Effector memory CD8-positive, alpha-beta T cell (primary cell): Measurements from ENCODE around the gene PTCRA.
"Not testable (repeated sequence)": the region's sequence is repeated elsewhere in the genome, so short reads cannot be mapped to it uniquely, and the experiment has no call there.

Experiments used
- ATAC-seq: fragments of 150-1000 bp; cut with Tn5 transposase; replicated peaks from 2 replicates; pipeline ENCODE4 v1.10.0; 2021; ENCODE audit warnings: mild to moderate bottlenecking, moderate library complexity
- DNase-seq, 3 experiments: peaks; one replicate each; pipeline ENCODE4 v3.0.0; 2021
- H3K27ac Mint-ChIP-seq, 2 donors: one replicate each; pipeline ENCODE4 v1.8.0; 2022; ENCODE audit warnings: mild to moderate bottlenecking in 2 of 2, mixed read lengths in 2 of 2, moderate library complexity in 2 of 2
- H3K27me3 Mint-ChIP-seq, 2 donors: one replicate each; pipeline ENCODE4 v1.8.0; 2022; ENCODE audit warnings: mixed read lengths in 2 of 2
- H3K36me3 Mint-ChIP-seq: one replicate; pipeline ENCODE4 v1.8.0; 2022; ENCODE audit warnings: mild to moderate bottlenecking, moderate library complexity, mixed read lengths; ENCODE audit not compliant: insufficient read depth
- H3K4me1 Mint-ChIP-seq, 2 donors: one replicate each; pipeline ENCODE4 v1.8.0; 2022; ENCODE audit warnings: low read depth in 2 of 2, mixed read lengths in 2 of 2
- H3K4me3 Mint-ChIP-seq, 2 donors: one replicate each; pipeline ENCODE4 v1.8.0; 2022; ENCODE audit warnings: mild to moderate bottlenecking in 2 of 2, mixed read lengths in 2 of 2, moderate library complexity in 2 of 2
- H3K9me3 Mint-ChIP-seq, 2 donors: one replicate each; pipeline ENCODE4 v1.8.0; 2022; ENCODE audit warnings: mixed read lengths in 2 of 2

PTCRA gene

GRCh38 chr6:42891199-42891722 lies 24.6 kb upstream of the PTCRA start:
- DNase-seq (no peak), ATAC-seq (no peak)
- no peaks in the 10 kb centered on the region for H3K9me3 Mint-ChIP-seq
- H3K4me1 Mint-ChIP-seq: peaks cover 5 to 8% of the 10 kb centered on the region in 2 donors
- H3K4me3 Mint-ChIP-seq: peak overlapping the region; percentile 90 to 92
- no peaks in the 10 kb centered on the region for H3K27me3 Mint-ChIP-seq
- H3K27ac Mint-ChIP-seq: peak overlapping the region; percentile 94 to 96
- H3K36me3 Mint-ChIP-seq: peaks cover 35% of the 10 kb centered on the region

GRCh38 chr6:42894041-42894828 lies 21.6 kb upstream of the PTCRA start:
- not testable (repeated sequence) for H3K27ac Mint-ChIP-seq, DNase-seq

GRCh38 chr6:42896178-42896719 lies 19.6 kb upstream of the PTCRA start:
- H3K4me1 Mint-ChIP-seq: peaks cover under 1 to 2% of the 10 kb centered on the region in 2 donors
- no peak overlapping the region for H3K4me3 Mint-ChIP-seq
- H3K27me3 Mint-ChIP-seq: no peaks in the 10 kb centered on the region
- no peak for ATAC-seq
- H3K36me3 Mint-ChIP-seq: no peaks in the 10 kb centered on the region
- no peak for DNase-seq
- H3K27ac Mint-ChIP-seq: no peak overlapping the region
- no peaks in the 10 kb centered on the region for H3K9me3 Mint-ChIP-seq

More at GRCh38 chr6:42894041-42894828, 21.6 kb upstream of the PTCRA start:
- H3K4me3 Mint-ChIP-seq, ATAC-seq, H3K4me1 Mint-ChIP-seq, H3K9me3 Mint-ChIP-seq, H3K27me3 Mint-ChIP-seq: not testable (repeated sequence)
- H3K36me3 Mint-ChIP-seq: peaks cover 14% of the 10 kb centered on the region

GRCh38 chr6:42898891-42899361 lies 16.9 kb upstream of the PTCRA start:
- no peak for ATAC-seq
- H3K27ac Mint-ChIP-seq: no peak overlapping the region

GRCh38 chr6:42899871-42900270 lies 16.0 kb upstream of the PTCRA start:
- DNase-seq (no peak), ATAC-seq (no peak)
- Mint-ChIP-seq H3K9me3 (no peaks in the 10 kb centered on the region), H3K27ac (no peak overlapping the region), H3K4me3 (no peak overlapping the region), H3K27me3 (no peaks in the 10 kb centered on the region), H3K36me3 (no peaks in the 10 kb centered on the region), H3K4me1 (peaks cover 6 to 8% of the 10 kb centered on the region in 2 donors)

More at GRCh38 chr6:42898891-42899361, 16.9 kb upstream of the PTCRA start:
- Mint-ChIP-seq H3K4me1 (peaks cover 6 to 8% of the 10 kb centered on the region in 2 donors), H3K27me3 (no peaks in the 10 kb centered on the region), H3K4me3 (no peak overlapping the region), H3K36me3 (no peaks in the 10 kb centered on the region), H3K9me3 (no peaks in the 10 kb centered on the region)
- peak; percentile 82 to 84 (median 83) for DNase-seq

- Mint-ChIP-seq H3K9me3 (no peaks in the 10 kb centered on the region), H3K27me3 (no peaks in the 10 kb centered on the region), H3K36me3 (no peaks in the 10 kb centered on the region), H3K4me1 (peaks cover 6 to 8% of the 10 kb centered on the region in 2 donors), H3K27ac (no peak overlapping the region), H3K4me3 (no peak overlapping the region)
- ATAC-seq (peak; percentile 99), DNase-seq (peak; percentile 69 to 79 (median 75))
These were observed 14.3 kb upstream of the PTCRA start for GRCh38 chr6:42901538-42901957.

- ATAC-seq, H3K4me1 Mint-ChIP-seq, DNase-seq, H3K4me3 Mint-ChIP-seq, H3K9me3 Mint-ChIP-seq, H3K27me3 Mint-ChIP-seq, H3K27ac Mint-ChIP-seq, H3K36me3 Mint-ChIP-seq: not testable (repeated sequence)
These were observed 13.2 kb upstream of the PTCRA start for GRCh38 chr6:42902429-42903263.

- ATAC-seq: no peak
- no peak overlapping the region for H3K4me3 Mint-ChIP-seq
These were observed 11.4 kb upstream of the PTCRA start for GRCh38 chr6:42904467-42904866.

GRCh38 chr6:42907336-42907735 lies 8.5 kb upstream of the PTCRA start:
- DNase-seq: no peak
- ATAC-seq: no peak
- peaks cover 6 to 11% of the 10 kb centered on the region in 2 donors for H3K27me3 Mint-ChIP-seq
- no peaks in the 10 kb centered on the region for H3K36me3 Mint-ChIP-seq
- H3K4me3 Mint-ChIP-seq: no peak overlapping the region
- no peaks in the 10 kb centered on the region for H3K9me3 Mint-ChIP-seq
- peaks cover 0 to 3% of the 10 kb centered on the region in 2 donors for H3K4me1 Mint-ChIP-seq
- no peak overlapping the region for H3K27ac Mint-ChIP-seq

More at GRCh38 chr6:42904467-42904866, 11.4 kb upstream of the PTCRA start:
- Mint-ChIP-seq H3K4me1 (peaks cover 6 to 8% of the 10 kb centered on the region in 2 donors), H3K9me3 (no peaks in the 10 kb centered on the region), H3K27me3 (no peaks in the 10 kb centered on the region), H3K27ac (no peak overlapping the region), H3K36me3 (no peaks in the 10 kb centered on the region)
- DNase-seq: no peak

- Mint-ChIP-seq H3K27me3 (peaks cover 6 to 26% of the 10 kb centered on the region in 2 donors), H3K9me3 (no peaks in the 10 kb centered on the region), H3K27ac (no peak overlapping the region), H3K36me3 (no peaks in the 10 kb centered on the region), H3K4me1 (peaks cover 0 to 3% of the 10 kb centered on the region in 2 donors), H3K4me3 (no peak overlapping the region)
- no peak for DNase-seq
- ATAC-seq: no peak
These were observed 6.0 kb upstream of the PTCRA start for GRCh38 chr6:42909835-42910234.

- no peak for ATAC-seq
- no peak for DNase-seq
- peaks cover 6 to 34% of the 10 kb centered on the region in 2 donors for H3K27me3 Mint-ChIP-seq
- H3K27ac Mint-ChIP-seq: no peak overlapping the region
- H3K9me3 Mint-ChIP-seq: no peaks in the 10 kb centered on the region
- no peak overlapping the region for H3K4me3 Mint-ChIP-seq
- no peaks in the 10 kb centered on the region for H3K36me3 Mint-ChIP-seq
- peaks cover 0 to 3% of the 10 kb centered on the region in 2 donors for H3K4me1 Mint-ChIP-seq
These were observed 4.5 kb upstream of the PTCRA start for GRCh38 chr6:42911171-42912021.

- no peak overlapping the region for H3K27ac Mint-ChIP-seq
- no peak for ATAC-seq
- no peak for DNase-seq
These were observed 1.3 kb upstream of the PTCRA start for GRCh38 chr6:42914546-42914945.

More at GRCh38 chr6:42914546-42914945, 1.3 kb upstream of the PTCRA start:
- Mint-ChIP-seq H3K27me3 (peaks cover 6 to 36% of the 10 kb centered on the region in 2 donors), H3K36me3 (no peaks in the 10 kb centered on the region), H3K4me1 (peaks cover 0 to 3% of the 10 kb centered on the region in 2 donors), H3K9me3 (no peaks in the 10 kb centered on the region), H3K4me3 (no peak overlapping the region)
